IMR-90 (cell line): Measurements from ENCODE around the gene QRFP. TPM values are rescaled to one million over a fixed set of nuclear protein-coding genes. Genes with fewer than 3 reads are reported as not detected.

Source experiments
- ATAC-seq: fragments of 200-7000 bp; cut with Tn5 transposase; 2 replicates; pipeline ENCODE4 v1.9.1; 2020; ENCODE audit warnings: low read depth, mild to moderate bottlenecking, moderate library complexity
- BruUV-seq: library from RNA; stranded (reverse); fragments of 400-500 nt; replicated peaks from 2 replicates; lab custom pipeline; 2021; lab: Mats Ljungman, UMichigan
- CTCF ChIA-PET: fragments of 300-600 bp; formaldehyde crosslinking; extraction: SDS; loops from one replicate; lab custom pipeline; 2021; ENCODE audit warnings: antibody characterized with exemption; lab: Yijun Ruan, JAX
- POLR2A ChIA-PET: fragments of 300-600 bp; sonication (Branson Sonifier 250); formaldehyde crosslinking; loops from one replicate; lab custom pipeline; 2022; ENCODE audit warnings: antibody characterized with exemption; ENCODE audit not compliant: unreplicated experiment; lab: Charles Lee
- DNase-seq: peaks from one replicate; pipeline ENCODE4 v3.0.0; 2013
- H2AFZ ChIP-seq: replicated peaks from 2 replicates; pipeline ENCODE3; 2013; ENCODE audit warnings: low read length, mild to moderate bottlenecking; ENCODE audit not compliant: poor library complexity
- H2AK5ac ChIP-seq: 2 replicates; pipeline ENCODE4 v1.6.1; 2013; ENCODE audit warnings: low read depth, low read length, inconsistent platforms
- H2AK9ac ChIP-seq: replicated peaks from 2 replicates; pipeline ENCODE3; 2013; ENCODE audit warnings: mild to moderate bottlenecking, low read depth, low read length, moderate library complexity; ENCODE audit not compliant: poor library complexity
- H2BK120ac ChIP-seq: 2 replicates; pipeline ENCODE4 v1.6.1; 2013; ENCODE audit warnings: low read depth, low read length, inconsistent platforms
- H2BK15ac ChIP-seq: 3 replicates; pipeline ENCODE4 v1.6.1; 2013; ENCODE audit warnings: low read depth, low read length, inconsistent platforms
- H2BK20ac ChIP-seq: 2 replicates; pipeline ENCODE4 v1.6.1; 2013; ENCODE audit warnings: low read depth, mild to moderate bottlenecking, inconsistent platforms, low read length, moderate library complexity
- H2BK5ac ChIP-seq: 2 replicates; pipeline ENCODE4 v1.6.1; 2013; ENCODE audit warnings: mild to moderate bottlenecking, low read depth, low read length, inconsistent platforms; ENCODE audit not compliant: poor library complexity, severe bottlenecking
- H3K14ac ChIP-seq: replicated peaks from 2 replicates; pipeline ENCODE4 v1.6.1; 2013; ENCODE audit warnings: low read depth, low read length, inconsistent platforms
- H3K18ac ChIP-seq: 2 replicates; pipeline ENCODE4 v1.6.1; 2013; ENCODE audit warnings: low read depth, low read length, control low read depth
- H3K23ac ChIP-seq: 2 replicates; pipeline ENCODE4 v1.6.1; 2013; ENCODE audit warnings: low read depth, low read length, inconsistent platforms
- H3K27ac ChIP-seq: 2 replicates; pipeline ENCODE4 v1.5.1; 2013; ENCODE audit warnings: mild to moderate bottlenecking, control low read depth, low read length; ENCODE audit not compliant: insufficient read depth
- H3K27me3 ChIP-seq: 2 replicates; pipeline ENCODE4 v1.6.1; 2013; ENCODE audit warnings: low read length; ENCODE audit not compliant: control insufficient read depth, insufficient read depth
- H3K36me3 ChIP-seq: 2 replicates; pipeline ENCODE4 v1.6.1; 2013; ENCODE audit warnings: low read length, mixed read lengths; ENCODE audit not compliant: control insufficient read depth, insufficient read depth
- H3K4ac ChIP-seq: 2 replicates; pipeline ENCODE4 v1.6.1; 2013; ENCODE audit warnings: low read depth, low read length, inconsistent platforms
- H3K4me1 ChIP-seq: 2 replicates; pipeline ENCODE4 v1.6.1; 2013; ENCODE audit warnings: low read length, mixed read lengths; ENCODE audit not compliant: control insufficient read depth, insufficient read depth
- H3K4me2 ChIP-seq: 2 replicates; pipeline ENCODE4 v1.6.1; 2013; ENCODE audit warnings: low read depth, mild to moderate bottlenecking, control low read depth, low read length, moderate library complexity
- H3K4me3 ChIP-seq: 2 replicates; pipeline ENCODE4 v1.5.1; 2013; ENCODE audit warnings: low read depth, mild to moderate bottlenecking, control low read depth, low read length, moderate library complexity; ENCODE audit not compliant: insufficient read depth
- H3K56ac ChIP-seq: 2 replicates; pipeline ENCODE4 v1.6.1; 2013; ENCODE audit warnings: low read length, inconsistent platforms; ENCODE audit not compliant: insufficient read depth; ENCODE audit errors: extremely low read depth
- H3K79me1 ChIP-seq, 2 experiments: 2 replicates each; pipeline ENCODE4 v1.6.1; 2013; ENCODE audit warnings: low read length in 2 of 2, inconsistent platforms in 1 of 2, low read depth in 1 of 2
- H3K9ac ChIP-seq: 2 replicates; pipeline ENCODE4 v1.6.1; 2013; ENCODE audit warnings: low read depth, low read length, control low read depth
- H3K9me1 ChIP-seq: 2 replicates; pipeline ENCODE4 v1.6.1; 2013; ENCODE audit warnings: low read length, inconsistent platforms; ENCODE audit not compliant: insufficient read depth
- H3K9me3 ChIP-seq: 2 replicates; pipeline ENCODE4 v1.6.1; 2013; ENCODE audit warnings: low read length; ENCODE audit not compliant: control insufficient read depth, insufficient read depth
- H4K20me1 ChIP-seq: 2 replicates; pipeline ENCODE4 v1.6.1; 2013; ENCODE audit warnings: low read length, inconsistent platforms; ENCODE audit not compliant: insufficient read depth
- H4K5ac ChIP-seq: 2 replicates; pipeline ENCODE4 v1.6.1; 2013; ENCODE audit warnings: mild to moderate bottlenecking, low read depth, low read length, control low read depth
- H4K8ac ChIP-seq, 2 experiments: 2 replicates each; pipeline ENCODE4 v1.6.1; 2013; ENCODE audit warnings: low read depth in 2 of 2, low read length in 2 of 2, control low read depth in 1 of 2, inconsistent platforms in 1 of 2
- H4K91ac ChIP-seq: 2 replicates; pipeline ENCODE4 v1.6.1; 2013; ENCODE audit warnings: low read depth, low read length, inconsistent platforms; ENCODE audit not compliant: insufficient read depth
- BHLHE40 ChIP-seq: fragments of 150-350 bp; IDR thresholded peaks from 2 replicates; pipeline ENCODE4 v1.6.1; 2016; ENCODE audit warnings: mild to moderate bottlenecking, low read depth, low read length
- CEBPB ChIP-seq: IDR thresholded peaks from 2 replicates; pipeline ENCODE4 v1.6.1; 2012; ENCODE audit warnings: low read depth, low read length, improper control_type of control experiment
- CTCF ChIP-seq: conservative IDR thresholded peaks from 2 replicates; pipeline ENCODE4 v1.5.1; 2012; ENCODE audit warnings: mild to moderate bottlenecking, low read depth, low read length, improper control_type of control experiment
- FOS ChIP-seq: fragments of 150-350 bp; IDR thresholded peaks from 2 replicates; pipeline ENCODE4 v1.6.1; 2016; ENCODE audit warnings: low read depth, low read length
- MAFK ChIP-seq: IDR thresholded peaks from 2 replicates; pipeline ENCODE4 v1.6.1; 2012; ENCODE audit warnings: low read depth, low read length, improper control_type of control experiment
- MAZ ChIP-seq: IDR thresholded peaks from 2 replicates; pipeline ENCODE4 v1.6.1; 2012; ENCODE audit warnings: low read depth, mild to moderate bottlenecking, low read length, improper control_type of control experiment, moderate library complexity, borderline replicate concordance
- MXI1 ChIP-seq: IDR thresholded peaks from 2 replicates; pipeline ENCODE4 v1.6.1; 2012; ENCODE audit warnings: low read depth, mild to moderate bottlenecking, low read length, moderate library complexity, borderline replicate concordance
- NFE2L2 ChIP-seq: fragments of 150-350 bp; IDR thresholded peaks from 2 replicates; pipeline ENCODE4 v1.6.1; 2016; ENCODE audit warnings: low read depth, mild to moderate bottlenecking, low read length
- POLR2A ChIP-seq: IDR thresholded peaks from 2 replicates; pipeline ENCODE4 v1.6.1; 2012; ENCODE audit warnings: mild to moderate bottlenecking, low read depth, low read length
- WGBS, 2 experiments: methylation state at CpG; one replicate each; pipeline versions ENCODE4 v1.1.5 to v1.1.7; 2013; ENCODE audit warnings: missing lambda C conversion rate in 2 of 2; ENCODE audit not compliant: insufficient read length in 1 of 2; ENCODE audit errors: extremely low coverage in 2 of 2; 5-methylcytosine and 5-hydroxymethylcytosine counted together
- dilution Hi-C: fragments of 300-500 bp; cut with HindIII; formaldehyde crosslinking; loops from one replicate; pipeline ENCODE4 v1.14.3; 2018; ENCODE audit warnings: low sequenced_read_pairs; ENCODE audit not compliant: unreplicated experiment
- in situ Hi-C: fragments of 300-500 bp; cut with MboI; formaldehyde crosslinking; loops from 3 replicates; pipeline ENCODE4 v1.14.3; 2019; ENCODE audit warnings: low sequenced_read_pairs, inconsistent platforms, mixed read lengths
- intact Hi-C: fragments of 100-400 bp; cut with micrococcal nuclease; formaldehyde crosslinking; loops from 2 replicates; pipeline ENCODE4 v1.10.0; 2022
- polyA plus RNA-seq, 3 experiments: library from polyadenylated mRNA; depleted of rRNA; stranded (reverse); fragments of >200 nt; gene quantifications; 2 replicates each; pipeline ENCODE4 v1.2.3, GENCODE V29; 2012; ENCODE audit warnings: low replicate concordance in 1 of 3
- total RNA-seq: library from RNA; depleted of rRNA; stranded (reverse); fragments of >200 nt; gene quantifications from 2 replicates; pipeline ENCODE4 v1.2.3, GENCODE V29; 2012

Gene QRFP
- total and polyA plus RNA-seq, 2 of the 4 experiments (the other 2 are of a cell fraction), result not detected

GRCh38 chr9:130854092-130854491 is 42.5 kb downstream of the QRFP start:
- Histone ChIP-seq H3K56ac (no peak overlapping the region), H4K5ac (no peak overlapping the region; the same call in 1 of the 2 replicates), H3K23ac (no peak overlapping the region), H3K18ac (no peak overlapping the region), H2BK5ac (no peak overlapping the region), H3K27me3 (no peaks in the 10 kb centered on the region), H3K4me3 (no peak overlapping the region), H2BK20ac (no peak overlapping the region), H3K27ac (no peak overlapping the region), H3K4me1 (peaks cover 19% of the 10 kb centered on the region), H2AK9ac (no peak overlapping the region), H3K4ac (no peak overlapping the region), H4K20me1 (peaks cover 55% of the 10 kb centered on the region), H4K91ac (no peak overlapping the region), H3K9me1 (peaks cover 16% of the 10 kb centered on the region), H3K9ac (no peak overlapping the region), H3K9me3 (no peaks in the 10 kb centered on the region), H2BK120ac (no peak overlapping the region), H3K79me1 (peaks cover 9 to 72% of the 10 kb centered on the region in 2 experiments), H3K36me3 (peaks cover 34% of the 10 kb centered on the region), H2BK15ac (no peak overlapping the region), H2AFZ (no peak overlapping the region), H3K14ac (no peak overlapping the region), H4K8ac (no peak overlapping the region), H3K4me2 (no peak overlapping the region), H2AK5ac (no peak overlapping the region)
- no CpG with 5 or more reads among the region's 8 CpGs for WGBS, 2 experiments
- BruUV-seq, result no TSS peak
- DNase-seq, result no peak
- TF ChIP-seq FOS (no peak), NFE2L2 (no peak), POLR2A (no peak), MAZ (no peak), MXI1 (no peak), MAFK (no peak), CEBPB (no peak), CTCF (no peak), BHLHE40 (no peak)
- dilution Hi-C loops (no loop called here), in situ Hi-C loops (no loop called here), intact Hi-C loops (no loop called here)
- CTCF ChIA-PET, result interaction anchor here (0.6 to 0.8 kb wide), 2 partner anchors 83 to 146 kb away, joined by 3 read pairs; no protein-coding TSS in a partner anchor
- POLR2A ChIA-PET, result no interaction called here
- ATAC-seq, result no peak
